Right lobe of liver (tissue), 6 donors: Measurements from ENCODE around the gene PHF12. TPM values are rescaled to one million over a fixed set of nuclear protein-coding genes. Genes with fewer than 3 reads are reported as not detected.

ENCODE experiments used
- ATAC-seq, 4 donors: fragments of 200-7000 bp; cut with Tn5 transposase; one replicate each; pipeline ENCODE4 v1.9.1; 2020; ENCODE audit warnings: mild to moderate bottlenecking in 4 of 4, moderate library complexity in 4 of 4
- DNase-seq, 3 donors: peaks; one replicate each; pipeline ENCODE4 v3.0.0-alpha.2; 2020
- H3K27ac ChIP-seq, 3 donors: fragments of 200-600 bp; one replicate each; pipeline ENCODE4 v1.8.0; 2022
- H3K27me3 ChIP-seq, 2 donors: fragments of 200-600 bp; one replicate each; pipeline ENCODE4 v1.8.0; 2022
- H3K36me3 ChIP-seq, 4 donors: fragments of 200-600 bp; sonication (generic) in 1 of 4; one replicate each; pipeline versions ENCODE4 v1.5.1 to v1.8.0; 2017 to 2022; ENCODE audit warnings: control low read depth in 1 of 4
- H3K4me1 ChIP-seq, 4 donors: fragments of 200-600 bp; sonication (generic) in 1 of 4; one replicate each; pipeline versions ENCODE4 v1.5.1 to v1.8.0; 2017 to 2022; ENCODE audit warnings: control low read depth in 1 of 4
- H3K4me3 ChIP-seq, 3 donors: fragments of 200-600 bp; one replicate each; pipeline ENCODE4 v1.8.0; 2022
- H3K9me3 ChIP-seq, 4 donors: fragments of 200-600 bp; sonication (generic) in 1 of 4; one replicate each; pipeline versions ENCODE4 v1.5.1 to v1.8.0; 2017 to 2022; ENCODE audit warnings: control low read depth in 1 of 4
- CTCF ChIP-seq, 4 donors: fragments of 200-600 bp in 3 of 4; fragments of 450-650 bp in 1 of 4; IDR thresholded peaks; one replicate each; pipeline versions ENCODE4 v1.5.1 to v1.8.0; 2016 to 2022; ENCODE audit warnings: antibody characterized with exemption in 4 of 4, mild to moderate bottlenecking in 2 of 4
- POLR2A ChIP-seq: fragments of 450-650 bp; IDR thresholded peaks from one replicate; pipeline ENCODE4 v1.6.1; 2017; ENCODE audit warnings: antibody characterized with exemption, mild to moderate bottlenecking
- WGBS: methylation state at CpG from one replicate; pipeline ENCODE4 v1.1.6; 2018; ENCODE audit warnings: low coverage, low lambda C conversion rate; ENCODE audit not compliant: insufficient coverage; ENCODE audit errors: missing lambda C conversion rate; 5-methylcytosine and 5-hydroxymethylcytosine counted together
- intact Hi-C, 2 donors: fragments of 100-400 bp; cut with DNase I; formaldehyde crosslinking; loops; one replicate each; pipeline versions ENCODE4 v1.11.2 to v1.14.1; 2022
- total RNA-seq, 6 experiments: library from RNA; depleted of rRNA in 2 of 6; stranded (reverse); fragments of >200 nt in 2 of 6; fragmentation: NEBNext Ultra II Directional in 3 of 6; extraction: Animal tissue kit (Norgen Biotek cat#: 25700) in 3 of 6; gene quantifications; one replicate each; pipeline versions ENCODE4 v1.1.0 to v1.2.4, GENCODE V29; 2016 to 2023
- donor health status: DM: no; HTN: yes; CAD: no.
- donor health status: DM: no; HTN: no; CAD: no.
- donor health status: DM: no; HTN: no; CAD: no.
- donor health status: DM: no; HTN: yes; CAD: no.
- donor health status: DM: no; HTN: yes; CAD: no.

PHF12 gene
- total RNA-seq, 6 experiments from 2014 or later = 13.0 to 33.1 (median 17.4) TPM

- Histone ChIP-seq H3K27me3 (no peaks in the 10 kb centered on the region), H3K4me1 (peaks cover 0 to 4% (median 0%) of the 10 kb centered on the region in 4 donors), H3K27ac (peak overlapping the region; percentile 15 to 65 (median 39)), H3K36me3 (peaks cover 0 to 38% (median 14%) of the 10 kb centered on the region in 4 donors), H3K9me3 (no peaks in the 10 kb centered on the region), H3K4me3 (no peak overlapping the region)
- intact Hi-C loops = no loop called here
- ATAC-seq = peak in 1 of 4 donors; percentile 23
- DNase-seq = no peak
- WGBS = 60% methylated on average over 2 of the region's 2 CpGs
- no peak for TF ChIP-seq CTCF (IDR thresholded peaks at IDR 0.05)
- TF ChIP-seq POLR2A = no peak
Observed at GRCh38 chr17:28926366-28926765, 25.0 kb downstream of the PHF12 start.

- H3K36me3 ChIP-seq = peaks cover 0 to 43% (median 17%) of the 10 kb centered on the region in 4 donors
- ATAC-seq = peak; percentile 60 to 80 (median 71)
- 41% methylated on average over 2 of the region's 2 CpGs for WGBS
- intact Hi-C loops = no loop called here
- H3K27me3 ChIP-seq = no peaks in the 10 kb centered on the region
- H3K9me3 ChIP-seq = no peaks in the 10 kb centered on the region
- peak overlapping the region; percentile 15 to 69 (median 39) for H3K27ac ChIP-seq
- no peak for DNase-seq
- H3K4me1 ChIP-seq = peaks cover 0 to 4% (median 0%) of the 10 kb centered on the region in 4 donors
- TF ChIP-seq CTCF (IDR thresholded peaks at IDR 0.05) (no peak), POLR2A (no peak)
- no peak overlapping the region for H3K4me3 ChIP-seq
Observed at GRCh38 chr17:28925912-28926365, 25.4 kb downstream of the PHF12 start.

GRCh38 chr17:28920201-28920600 lies 31.1 kb downstream of the PHF12 start:
- Histone ChIP-seq H3K27me3 (no peaks in the 10 kb centered on the region), H3K4me3 (no peak overlapping the region), H3K4me1 (no peaks in the 10 kb centered on the region), H3K36me3 (peaks cover 4 to 83% (median 40%) of the 10 kb centered on the region in 4 donors), H3K27ac (no peak overlapping the region), H3K9me3 (no peaks in the 10 kb centered on the region)
- no peak for TF ChIP-seq POLR2A
- no peak for TF ChIP-seq CTCF (IDR thresholded peaks at IDR 0.05)
- DNase-seq (no peak), ATAC-seq (no peak)
- intact Hi-C loops = no loop called here

- DNase-seq (no peak), ATAC-seq (peak in 1 of 4 donors; percentile 19)
- Histone ChIP-seq H3K9me3 (no peaks in the 10 kb centered on the region), H3K36me3 (peaks cover 4 to 94% (median 45%) of the 10 kb centered on the region in 4 donors), H3K4me3 (no peak overlapping the region), H3K27me3 (no peaks in the 10 kb centered on the region), H3K27ac (no peak overlapping the region), H3K4me1 (peaks cover 0 to under 1% (median 0%) of the 10 kb centered on the region in 4 donors)
- intact Hi-C loops = loop anchor here (10.0 kb wide), 2 partner anchors 63 to 163 kb away; partner anchors contain the start of gene ERAL1 (in 1 of the 2)
- 18% methylated on average over 2 of the region's 2 CpGs for WGBS
- TF ChIP-seq CTCF (IDR thresholded peaks at IDR 0.05) = no peak
- TF ChIP-seq POLR2A = no peak
Observed at GRCh38 chr17:28918295-28918694, 33.0 kb downstream of the PHF12 start.
